ENCODE measurements around the gene POLR3F.
"Not testable (repeated sequence)": the region's sequence is repeated elsewhere in the genome, so short reads cannot be mapped to it uniquely, and the experiment has no call there.

- TF ChIP-seq POLR2A (IDR thresholded peaks at IDR 0.05); CTCF (IDR thresholded peaks at IDR 0.05 in 4 of 5, conservative IDR thresholded peaks at IDR 0.05 in 1 of 5): not testable (repeated sequence)
These were observed 54.9 kb downstream of the POLR3F start for GRCh38 chr20:18522066-18522465.

Data from gastrocnemius medialis (tissue), 4 donors.